PC-3 (cell line): ENCODE data around the gene ANKRD1.

Source experiments
- EZH2 ChIP-seq: fragments of 300-600 bp; sonication (generic); IDR thresholded peaks from one replicate; pipeline ENCODE4 v1.6.1; 2017; ENCODE audit warnings: antibody characterized with exemption, mild to moderate bottlenecking, low read length; ENCODE audit not compliant: unreplicated experiment
- EZH2phosphoT487 ChIP-seq: fragments of 300-600 bp; sonication (generic); IDR thresholded peaks from 2 replicates; pipeline ENCODE4 v1.6.1; 2018; ENCODE audit warnings: mild to moderate bottlenecking, antibody characterized with exemption, low read length, borderline replicate concordance
- TF ChIP-seq, protein P1 (sequence below): fragments of 300-600 bp; sonication (generic); conservative IDR thresholded peaks from 2 replicates; pipeline ENCODE4 v1.5.1; 2017; ENCODE audit warnings: antibody characterized with exemption, low read depth, mild to moderate bottlenecking, low read length

DNA sequence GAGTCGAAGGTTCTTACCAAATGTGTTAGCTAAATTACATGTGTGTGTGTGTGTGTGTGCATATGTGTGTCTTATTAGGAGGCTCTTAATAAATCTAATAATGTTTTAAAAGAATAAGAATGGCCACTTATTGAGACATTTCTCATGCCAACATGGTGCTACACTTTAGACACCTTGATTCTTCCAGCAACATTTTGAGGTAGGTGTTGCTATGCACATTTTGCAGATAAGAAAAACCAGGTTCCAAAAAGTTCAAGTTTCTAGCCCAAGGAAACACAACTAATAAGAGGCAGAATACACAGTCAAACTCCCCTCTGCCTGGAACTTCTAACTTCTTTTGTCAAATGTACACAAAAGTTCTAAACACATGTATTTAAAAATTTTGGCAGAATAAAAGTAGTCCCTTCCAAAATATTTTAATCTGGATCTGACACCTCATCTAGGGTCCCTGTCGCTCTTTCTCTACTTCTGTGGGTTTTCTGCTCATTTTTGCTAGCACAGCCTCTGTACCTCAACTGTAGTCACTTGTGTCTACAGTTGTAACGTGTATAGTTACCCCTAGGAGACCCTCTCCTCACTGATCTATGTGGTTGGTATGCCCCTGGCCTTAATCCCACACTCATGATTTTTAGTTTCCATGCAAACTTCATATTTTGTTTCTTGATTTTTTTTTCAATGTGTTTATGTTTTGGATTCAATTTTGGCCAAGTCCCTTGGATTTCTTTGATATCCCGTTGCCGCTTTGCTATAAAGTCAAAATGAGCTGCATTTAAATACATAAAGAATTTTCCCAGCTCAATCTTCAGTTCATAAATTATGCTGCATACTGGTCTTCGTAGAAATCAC lies 4.3 kb downstream of the ANKRD1 start:
- TF ChIP-seq EZH2 (no peak), EZH2phosphoT487 (no peak)
- TF ChIP-seq, protein P1, sequence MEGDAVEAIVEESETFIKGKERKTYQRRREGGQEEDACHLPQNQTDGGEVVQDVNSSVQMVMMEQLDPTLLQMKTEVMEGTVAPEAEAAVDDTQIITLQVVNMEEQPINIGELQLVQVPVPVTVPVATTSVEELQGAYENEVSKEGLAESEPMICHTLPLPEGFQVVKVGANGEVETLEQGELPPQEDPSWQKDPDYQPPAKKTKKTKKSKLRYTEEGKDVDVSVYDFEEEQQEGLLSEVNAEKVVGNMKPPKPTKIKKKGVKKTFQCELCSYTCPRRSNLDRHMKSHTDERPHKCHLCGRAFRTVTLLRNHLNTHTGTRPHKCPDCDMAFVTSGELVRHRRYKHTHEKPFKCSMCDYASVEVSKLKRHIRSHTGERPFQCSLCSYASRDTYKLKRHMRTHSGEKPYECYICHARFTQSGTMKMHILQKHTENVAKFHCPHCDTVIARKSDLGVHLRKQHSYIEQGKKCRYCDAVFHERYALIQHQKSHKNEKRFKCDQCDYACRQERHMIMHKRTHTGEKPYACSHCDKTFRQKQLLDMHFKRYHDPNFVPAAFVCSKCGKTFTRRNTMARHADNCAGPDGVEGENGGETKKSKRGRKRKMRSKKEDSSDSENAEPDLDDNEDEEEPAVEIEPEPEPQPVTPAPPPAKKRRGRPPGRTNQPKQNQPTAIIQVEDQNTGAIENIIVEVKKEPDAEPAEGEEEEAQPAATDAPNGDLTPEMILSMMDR, result no peak
